ENCODE measurements around the gene BSX.

The BSX gene

DNA sequence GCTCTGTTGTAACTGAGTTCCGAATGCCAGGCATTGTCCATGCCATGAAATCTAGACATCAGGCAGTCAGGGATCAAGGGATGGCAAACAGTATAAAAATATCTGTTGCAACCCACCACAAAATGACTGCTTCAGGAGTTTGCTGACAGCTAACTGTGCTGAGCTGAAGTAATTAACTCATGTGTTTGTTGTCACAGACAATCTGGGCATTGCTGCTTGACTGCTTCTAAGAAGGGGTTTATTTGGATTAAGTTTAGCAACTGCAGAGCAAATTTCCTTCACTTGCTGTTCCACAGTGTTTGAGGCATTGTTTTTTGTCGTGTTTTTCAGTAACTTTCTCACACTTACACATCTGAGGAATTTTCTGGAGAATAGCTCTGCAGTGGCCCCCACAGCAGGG lies 30.4 kb downstream of the BSX start:
- FAIRE-seq = no peak

- no peak for FAIRE-seq
These were observed 43.1 kb downstream of the BSX start for GRCh38 chr11:122938557-122938956.

- no peak for FAIRE-seq
These were observed 43.7 kb downstream of the BSX start for GRCh38 chr11:122937983-122938382.

GRCh38 chr11:122933416-122933815 lies 48.2 kb downstream of the BSX start:
- FAIRE-seq = no peak

DNA sequence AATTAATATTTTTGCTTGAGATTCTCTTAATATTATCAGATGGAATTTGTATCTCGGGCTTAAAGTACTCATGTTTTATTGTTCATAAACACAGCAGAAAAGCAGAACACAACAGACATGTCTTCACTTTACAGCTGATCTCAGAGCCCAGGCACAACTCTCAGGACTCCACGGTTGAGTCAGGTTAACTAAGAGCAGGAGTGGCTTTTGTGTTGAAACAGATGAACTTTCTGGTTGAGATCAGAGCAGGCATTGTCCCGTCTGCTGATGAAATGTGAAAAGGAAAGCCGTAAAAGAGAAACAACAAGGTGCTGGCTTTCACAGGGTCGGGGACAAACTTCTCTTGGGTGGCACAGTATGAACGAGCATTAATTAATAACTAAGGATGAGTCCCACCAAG lies 50.1 kb downstream of the BSX start:
- no peak for FAIRE-seq

All from islet of Langerhans (tissue), 1 donor.